Esophagus squamous epithelium (tissue), 4 donors: ENCODE measurements around the gene ST8SIA6.

Experiments
- POLR2A ChIP-seq, 4 donors: fragments of 450-650 bp; IDR thresholded peaks; one replicate each; pipeline ENCODE4 v1.6.1; 2017; ENCODE audit warnings: antibody characterized with exemption in 4 of 4, mild to moderate bottlenecking in 4 of 4, moderate library complexity in 3 of 4
- TF ChIP-seq, protein P1 (sequence below), 6 experiments: fragments of 450-650 bp in 4 of 6; fragments of 200-600 bp in 2 of 6; sonication (generic) in 2 of 6; IDR thresholded peaks; one replicate each; pipeline ENCODE4 v1.5.1; 2016 to 2019; ENCODE audit warnings: antibody characterized with exemption in 6 of 6, mild to moderate bottlenecking in 4 of 6, moderate library complexity in 4 of 6

DNA sequence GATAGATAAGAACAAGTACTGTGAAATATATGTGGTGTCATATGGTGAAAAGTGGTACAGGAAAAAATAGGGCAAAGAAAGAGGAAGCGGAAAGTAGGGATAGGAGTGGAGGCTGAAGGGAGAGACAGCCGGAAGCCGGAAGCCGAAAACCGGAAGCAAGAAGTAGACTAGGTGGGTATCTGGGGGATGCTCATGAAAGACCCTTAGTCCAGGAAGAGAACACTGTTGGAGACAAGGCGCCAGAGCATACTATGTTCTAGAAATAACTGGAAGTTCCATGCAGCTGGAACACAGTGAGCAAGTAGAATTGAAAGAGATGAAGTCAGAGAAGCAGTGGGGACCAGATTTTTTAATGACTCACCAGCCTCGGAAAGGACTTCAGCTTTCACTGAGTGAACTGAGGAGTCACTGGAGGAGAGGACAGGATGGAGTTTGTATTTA, 22.5 kb downstream of the ST8SIA6 start:
- TF ChIP-seq, protein P1, sequence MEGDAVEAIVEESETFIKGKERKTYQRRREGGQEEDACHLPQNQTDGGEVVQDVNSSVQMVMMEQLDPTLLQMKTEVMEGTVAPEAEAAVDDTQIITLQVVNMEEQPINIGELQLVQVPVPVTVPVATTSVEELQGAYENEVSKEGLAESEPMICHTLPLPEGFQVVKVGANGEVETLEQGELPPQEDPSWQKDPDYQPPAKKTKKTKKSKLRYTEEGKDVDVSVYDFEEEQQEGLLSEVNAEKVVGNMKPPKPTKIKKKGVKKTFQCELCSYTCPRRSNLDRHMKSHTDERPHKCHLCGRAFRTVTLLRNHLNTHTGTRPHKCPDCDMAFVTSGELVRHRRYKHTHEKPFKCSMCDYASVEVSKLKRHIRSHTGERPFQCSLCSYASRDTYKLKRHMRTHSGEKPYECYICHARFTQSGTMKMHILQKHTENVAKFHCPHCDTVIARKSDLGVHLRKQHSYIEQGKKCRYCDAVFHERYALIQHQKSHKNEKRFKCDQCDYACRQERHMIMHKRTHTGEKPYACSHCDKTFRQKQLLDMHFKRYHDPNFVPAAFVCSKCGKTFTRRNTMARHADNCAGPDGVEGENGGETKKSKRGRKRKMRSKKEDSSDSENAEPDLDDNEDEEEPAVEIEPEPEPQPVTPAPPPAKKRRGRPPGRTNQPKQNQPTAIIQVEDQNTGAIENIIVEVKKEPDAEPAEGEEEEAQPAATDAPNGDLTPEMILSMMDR (IDR thresholded peaks at IDR 0.05), result no peak
- no peak for TF ChIP-seq POLR2A (IDR thresholded peaks at IDR 0.05)
